ENCODE results near the gene GLIPR2.

Gene GLIPR2

GRCh38 chr9:36150574-36151315 is 14.2 kb downstream of the GLIPR2 start:
- no peak for TF ChIP-seq ZNF391 (tag by site-specific recombination; IDR thresholded peaks at IDR 0.05; ENCODE audit: borderline replicate concordance, low read depth)
- no peak for TF ChIP-seq KLF10 (tag by site-specific recombination; IDR thresholded peaks at IDR 0.05)
- TF ChIP-seq HOXD13 (CRISPR knock-in tag; IDR thresholded peaks at IDR 0.05; ENCODE audit: borderline replicate concordance): no peak
- no peak for TF ChIP-seq ZNF266 (tag by site-specific recombination; IDR thresholded peaks at IDR 0.05; ENCODE audit: low read depth)
- no peak for TF ChIP-seq PRDM6 (tag by site-specific recombination; IDR thresholded peaks at IDR 0.05)
- no peak for TF ChIP-seq ZNF626 (tag by site-specific recombination; IDR thresholded peaks at IDR 0.05)
- TF ChIP-seq FEZF1 (tag by site-specific recombination; IDR thresholded peaks at IDR 0.05): no peak
- no peak for TF ChIP-seq ZNF561 (tag by site-specific recombination; IDR thresholded peaks at IDR 0.05; ENCODE audit: borderline replicate concordance)
- no peak for TF ChIP-seq EGR2 (tag by site-specific recombination; IDR thresholded peaks at IDR 0.05; ENCODE audit: low read depth)
- no peak for TF ChIP-seq ZNF777 (tag by site-specific recombination; IDR thresholded peaks at IDR 0.05; ENCODE audit: borderline replicate concordance)
- no peak for TF ChIP-seq ZNF19 (tag by site-specific recombination; IDR thresholded peaks at IDR 0.05; ENCODE audit: low read depth)
- no peak for TF ChIP-seq ZEB2 (tag by site-specific recombination; IDR thresholded peaks at IDR 0.05)
- CTCF ChIA-PET: no interaction called here
- POLR2A ChIA-PET: interaction anchor here (0.8 kb wide), 1 partner anchor 40 kb away, joined by 3 read pairs; the partner anchor contains the start of gene CLTA
- Histone ChIP-seq H3K36me3 (ENCODE audit: control insufficient read depth in 2 of 2, insufficient read depth in 1 of 2, low read length in 2 of 2) (no peaks in the 10 kb centered on the region), H3K9me3 (ENCODE audit: control insufficient read depth, insufficient read depth, low read depth, low read length) (no peaks in the 10 kb centered on the region), H3K27ac (ENCODE audit: extremely low read depth, low read depth, low read length) (no peak overlapping the region), H3K4me1 (ENCODE audit: control insufficient read depth, insufficient read depth, low read length) (peaks cover 3% of the 10 kb centered on the region; the same call in 1 of the 2 replicates), H3K4me3 (ENCODE audit: low read depth, low read length) (no peak overlapping the region)

GRCh38 chr9:36151316-36152210 is 15.0 kb downstream of the GLIPR2 start:
- CTCF ChIA-PET: interaction anchor here (0.6 kb wide), 1 partner anchor 40 kb away, joined by 3 read pairs; no protein-coding TSS in a partner anchor
- TF ChIP-seq GFI1B (tag by site-specific recombination; IDR thresholded peaks at IDR 0.05) (no peak), ZNF488 (tag by site-specific recombination; IDR thresholded peaks at IDR 0.05) (no peak), ZNF518A (tag by site-specific recombination; conservative IDR thresholded peaks at IDR 0.05; ENCODE audit: low read depth) (no peak), MZF1 (tag by site-specific recombination; IDR thresholded peaks at IDR 0.05; ENCODE audit: borderline replicate concordance) (no peak), REST (tag by site-specific recombination; IDR thresholded peaks at IDR 0.05) (no peak), ZNF473 (tag by site-specific recombination; IDR thresholded peaks at IDR 0.05) (no peak), HOXD13 (CRISPR knock-in tag; IDR thresholded peaks at IDR 0.05; ENCODE audit: borderline replicate concordance) (no peak)
- no peaks in the 10 kb centered on the region for H3K9me3 ChIP-seq (ENCODE audit: control insufficient read depth, insufficient read depth, low read depth, low read length)
- POLR2A ChIA-PET: interaction anchor here (0.8 kb wide), 1 partner anchor 39 kb away, joined by 3 read pairs; the partner anchor contains the start of gene CLTA
- no peak overlapping the region for H3K4me3 ChIP-seq (ENCODE audit: low read depth, low read length)
- H3K4me1 ChIP-seq (ENCODE audit: control insufficient read depth, insufficient read depth, low read length): peaks cover 3% of the 10 kb centered on the region; the same call in 1 of the 2 replicates
- no peaks in the 10 kb centered on the region for H3K36me3 ChIP-seq (ENCODE audit: control insufficient read depth in 2 of 2, insufficient read depth in 1 of 2, low read length in 2 of 2)
- no peak overlapping the region for H3K27ac ChIP-seq (ENCODE audit: extremely low read depth, low read depth, low read length)

Measured in HEK293 (cell line).